Thyroid gland (tissue), 4 donors: ENCODE measurements around the gene HS6ST3. TPM values are rescaled to one million over a fixed set of nuclear protein-coding genes. Genes with fewer than 3 reads are reported as not detected.

Experiments
- DNase-seq, 2 donors: peaks; one replicate each; pipeline ENCODE4 v3.0.0-alpha.2; 2019
- H3K27ac ChIP-seq, 3 donors: fragments of 200-600 bp; sonication (generic); 1 replicate in 2 of 3; 2 replicates in 1 of 3; pipeline ENCODE4 v1.5.1; 2016 to 2019; ENCODE audit warnings: mild to moderate bottlenecking in 1 of 3, moderate library complexity in 1 of 3
- H3K27me3 ChIP-seq: fragments of 200-600 bp; sonication (generic); one replicate; pipeline ENCODE4 v1.5.1; 2019
- H3K36me3 ChIP-seq, 2 donors: fragments of 200-600 bp; sonication (generic); one replicate each; pipeline ENCODE4 v1.5.1; 2016 to 2019
- H3K4me1 ChIP-seq, 2 donors: fragments of 200-600 bp; sonication (generic); one replicate each; pipeline ENCODE4 v1.5.1; 2017 to 2019
- H3K4me3 ChIP-seq, 3 donors: fragments of 200-600 bp; sonication (generic); replicated peaks in 1 of 3; 1 replicate in 2 of 3; 2 replicates in 1 of 3; pipeline ENCODE4 v1.5.1; 2016; ENCODE audit warnings: mild to moderate bottlenecking in 1 of 3
- H3K9me3 ChIP-seq: fragments of 200-600 bp; sonication (generic); one replicate; pipeline ENCODE4 v1.5.1; 2017
- POLR2A ChIP-seq, 2 donors: fragments of 450-650 bp; IDR thresholded peaks; one replicate each; pipeline ENCODE4 v1.6.1; 2017; ENCODE audit warnings: antibody characterized with exemption in 2 of 2, mild to moderate bottlenecking in 2 of 2, moderate library complexity in 1 of 2
- WGBS, 2 donors: methylation state at CpG; one replicate each; pipeline ENCODE4 v1.1.5; 2017; 5-methylcytosine and 5-hydroxymethylcytosine counted together
- intact Hi-C: fragments of 100-400 bp; cut with DNase I; formaldehyde crosslinking; loops from one replicate; pipeline ENCODE4 v1.15.1; 2023
- total RNA-seq, 4 donors: library from RNA; depleted of rRNA; stranded (reverse); fragments of >200 nt; gene quantifications; one replicate each; pipeline ENCODE4 v1.2.3, GENCODE V29; 2016
- TF ChIP-seq, protein P1 (sequence below), 6 experiments: fragments of 200-600 bp in 3 of 6; fragments of 450-650 bp in 3 of 6; sonication (generic) in 3 of 6; IDR thresholded peaks; one replicate each; pipeline ENCODE4 v1.5.1; 2016 to 2019; ENCODE audit warnings: antibody characterized with exemption in 6 of 6, mild to moderate bottlenecking in 2 of 6, inconsistent platforms in 1 of 6, moderate library complexity in 1 of 6

HS6ST3 gene
- total RNA-seq, 4 donors from 2014 or later, result 2.0 to 5.8 (median 5.0) TPM

- H3K27me3 ChIP-seq, result no peaks in the 10 kb centered on the region
- H3K27ac ChIP-seq, result no peak overlapping the region
- H3K4me3 ChIP-seq, result no peak overlapping the region
- H3K36me3 ChIP-seq, result no peaks in the 10 kb centered on the region
- DNase-seq, result no peak
- WGBS, 2 donors, result 77 to 82% methylated on average over 11 of the region's 11 CpGs
- intact Hi-C loops, result no loop called here
- no peaks in the 10 kb centered on the region for H3K4me1 ChIP-seq
- H3K9me3 ChIP-seq, result no peaks in the 10 kb centered on the region
- TF ChIP-seq, protein P1, sequence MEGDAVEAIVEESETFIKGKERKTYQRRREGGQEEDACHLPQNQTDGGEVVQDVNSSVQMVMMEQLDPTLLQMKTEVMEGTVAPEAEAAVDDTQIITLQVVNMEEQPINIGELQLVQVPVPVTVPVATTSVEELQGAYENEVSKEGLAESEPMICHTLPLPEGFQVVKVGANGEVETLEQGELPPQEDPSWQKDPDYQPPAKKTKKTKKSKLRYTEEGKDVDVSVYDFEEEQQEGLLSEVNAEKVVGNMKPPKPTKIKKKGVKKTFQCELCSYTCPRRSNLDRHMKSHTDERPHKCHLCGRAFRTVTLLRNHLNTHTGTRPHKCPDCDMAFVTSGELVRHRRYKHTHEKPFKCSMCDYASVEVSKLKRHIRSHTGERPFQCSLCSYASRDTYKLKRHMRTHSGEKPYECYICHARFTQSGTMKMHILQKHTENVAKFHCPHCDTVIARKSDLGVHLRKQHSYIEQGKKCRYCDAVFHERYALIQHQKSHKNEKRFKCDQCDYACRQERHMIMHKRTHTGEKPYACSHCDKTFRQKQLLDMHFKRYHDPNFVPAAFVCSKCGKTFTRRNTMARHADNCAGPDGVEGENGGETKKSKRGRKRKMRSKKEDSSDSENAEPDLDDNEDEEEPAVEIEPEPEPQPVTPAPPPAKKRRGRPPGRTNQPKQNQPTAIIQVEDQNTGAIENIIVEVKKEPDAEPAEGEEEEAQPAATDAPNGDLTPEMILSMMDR (IDR thresholded peaks at IDR 0.05), result no peak
Measured at GRCh38 chr13:96214824-96215445, 125.0 kb downstream of the HS6ST3 start.

- 77 to 82% methylated on average over 6 of the region's 6 CpGs for WGBS, 2 donors
- TF ChIP-seq POLR2A (IDR thresholded peaks at IDR 0.05), result no peak
- TF ChIP-seq, protein P1 (IDR thresholded peaks at IDR 0.05), result no peak
- no peaks in the 10 kb centered on the region for H3K9me3 ChIP-seq
- no peak overlapping the region for H3K27ac ChIP-seq
- no peak overlapping the region for H3K4me3 ChIP-seq
- intact Hi-C loops, result no loop called here
- no peaks in the 10 kb centered on the region for H3K36me3 ChIP-seq
- no peaks in the 10 kb centered on the region for H3K27me3 ChIP-seq
- DNase-seq, result no peak
- H3K4me1 ChIP-seq, result no peaks in the 10 kb centered on the region
Measured at GRCh38 chr13:96216543-96216942, 126.6 kb downstream of the HS6ST3 start.

GRCh38 chr13:96218475-96218874, 128.6 kb downstream of the HS6ST3 start:
- no peak for DNase-seq
- no peaks in the 10 kb centered on the region for H3K9me3 ChIP-seq
- TF ChIP-seq, protein P1 (IDR thresholded peaks at IDR 0.05), result no peak
- no peak for TF ChIP-seq POLR2A (IDR thresholded peaks at IDR 0.05)
- 57 to 73% methylated on average over 4 of the region's 4 CpGs for WGBS, 2 donors
- H3K4me1 ChIP-seq, result no peaks in the 10 kb centered on the region
- no peak overlapping the region for H3K27ac ChIP-seq
- intact Hi-C loops, result no loop called here
- H3K36me3 ChIP-seq, result no peaks in the 10 kb centered on the region
- no peak overlapping the region for H3K4me3 ChIP-seq
- H3K27me3 ChIP-seq, result no peaks in the 10 kb centered on the region

DNA sequence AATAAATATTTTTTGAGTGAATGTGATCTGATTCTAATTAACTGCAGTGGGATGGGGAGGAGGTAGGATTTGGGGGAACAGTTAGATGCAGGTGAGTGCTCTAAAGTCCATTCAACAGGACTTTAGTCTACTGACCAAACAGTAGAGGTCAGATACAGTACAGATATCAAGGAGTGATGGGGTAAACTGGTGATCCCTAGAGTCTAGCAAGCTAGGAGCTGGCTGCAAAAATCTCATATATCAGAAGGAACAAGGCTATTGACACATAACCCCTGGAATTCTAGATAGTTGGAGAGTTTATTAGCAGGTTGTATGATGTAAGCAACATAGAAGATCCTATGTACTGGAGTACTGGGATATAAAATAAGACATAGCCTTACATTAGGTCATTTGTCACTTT, 131.6 kb downstream of the HS6ST3 start:
- Histone ChIP-seq H3K27me3 (no peaks in the 10 kb centered on the region), H3K4me1 (no peaks in the 10 kb centered on the region), H3K36me3 (no peaks in the 10 kb centered on the region), H3K9me3 (no peaks in the 10 kb centered on the region), H3K27ac (no peak overlapping the region), H3K4me3 (no peak overlapping the region)
- no peak for DNase-seq
- TF ChIP-seq POLR2A (IDR thresholded peaks at IDR 0.05), result no peak
- TF ChIP-seq, protein P1 (IDR thresholded peaks at IDR 0.05), result no peak
- intact Hi-C loops, result no loop called here

DNA sequence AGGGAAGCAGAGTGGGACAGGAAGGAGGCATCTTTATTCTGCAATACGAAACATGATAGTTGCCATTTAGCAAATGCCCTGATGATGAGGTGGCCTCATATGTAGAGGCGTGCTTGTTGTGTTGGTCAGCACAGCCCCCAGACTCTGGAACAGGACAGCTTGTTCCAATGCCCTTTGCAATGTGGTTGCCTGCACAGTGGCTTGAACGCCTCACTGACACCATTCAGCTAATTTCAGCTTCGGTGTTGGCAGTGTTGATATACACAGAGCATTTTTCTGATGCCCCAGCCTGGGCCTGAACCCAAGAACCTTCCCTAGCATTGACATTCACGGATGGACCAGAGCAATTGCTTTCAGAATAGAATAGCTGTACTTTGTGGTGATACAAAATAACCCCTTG, 133.3 kb downstream of the HS6ST3 start:
- intact Hi-C loops, result no loop called here
- WGBS, 2 donors, result 88% methylated on average over 5 of the region's 5 CpGs
- no peaks in the 10 kb centered on the region for H3K27me3 ChIP-seq
- no peaks in the 10 kb centered on the region for H3K36me3 ChIP-seq
- TF ChIP-seq, protein P1 (IDR thresholded peaks at IDR 0.05), result no peak
- TF ChIP-seq POLR2A (IDR thresholded peaks at IDR 0.05), result no peak
- no peaks in the 10 kb centered on the region for H3K4me1 ChIP-seq
- no peak overlapping the region for H3K27ac ChIP-seq
- no peak for DNase-seq
- no peak overlapping the region for H3K4me3 ChIP-seq
- no peaks in the 10 kb centered on the region for H3K9me3 ChIP-seq
